Measurements from ENCODE around the gene PI4K2A. TPM values are rescaled to one million over a fixed set of nuclear protein-coding genes. Genes with fewer than 3 reads are reported as not detected.

Gene PI4K2A
- total and polyA plus RNA-seq, 2 of the 13 experiments (the other 11 are each of a cell fraction or from before 2014, with no cell fraction given): 10.9 to 14.3 TPM

- TF ChIP-seq KIAA2018 (CRISPR knock-in tag; IDR thresholded peaks at IDR 0.05; ENCODE audit: borderline replicate concordance) (no peak), ZZZ3 (CRISPR knock-in tag; IDR thresholded peaks at IDR 0.05; ENCODE audit: borderline replicate concordance) (no peak), EED (CRISPR knock-in tag; IDR thresholded peaks at IDR 0.05) (no peak), NFE2L1 (CRISPR knock-in tag; IDR thresholded peaks at IDR 0.05; ENCODE audit: borderline replicate concordance) (no peak)
These were observed 63.9 kb downstream of the PI4K2A start (continued) for GRCh38 chr10:97704341-97704740.
